HG02981 (cell line): Measurements from ENCODE around the gene OR1A1.
"Not testable (repeated sequence)": the region's sequence is repeated elsewhere in the genome, so short reads cannot be mapped to it uniquely, and the experiment has no call there.

Experiments
- ATAC-seq: cut with Tn5 transposase; IDR thresholded peaks from one replicate; pipeline ENCODE4 v1.9.1; 2021; ENCODE audit warnings: mild to moderate bottlenecking, moderate library complexity; ENCODE audit not compliant: unreplicated experiment

OR1A1 gene, protein sequence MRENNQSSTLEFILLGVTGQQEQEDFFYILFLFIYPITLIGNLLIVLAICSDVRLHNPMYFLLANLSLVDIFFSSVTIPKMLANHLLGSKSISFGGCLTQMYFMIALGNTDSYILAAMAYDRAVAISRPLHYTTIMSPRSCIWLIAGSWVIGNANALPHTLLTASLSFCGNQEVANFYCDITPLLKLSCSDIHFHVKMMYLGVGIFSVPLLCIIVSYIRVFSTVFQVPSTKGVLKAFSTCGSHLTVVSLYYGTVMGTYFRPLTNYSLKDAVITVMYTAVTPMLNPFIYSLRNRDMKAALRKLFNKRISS

DNA sequence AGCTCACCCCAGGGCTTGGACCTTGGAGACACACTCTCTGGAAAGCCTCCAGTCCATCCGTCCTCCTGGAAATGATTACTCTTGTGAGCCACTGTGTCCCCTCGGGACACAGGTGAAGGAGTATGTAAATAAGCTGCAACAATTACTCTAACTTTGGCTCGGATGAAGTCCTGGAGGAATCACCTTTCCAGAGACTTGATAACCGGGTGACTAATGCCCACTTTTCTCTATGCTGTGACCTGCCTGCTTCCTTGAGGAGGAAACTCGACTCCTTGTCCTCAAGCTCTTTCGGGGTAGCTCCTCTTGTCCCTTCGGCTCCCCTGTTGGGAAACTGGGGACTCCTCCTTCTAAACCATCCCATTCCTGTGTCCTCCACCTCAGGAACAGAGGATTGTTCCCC lies at the start of gene OR1A1:
Gene OR1A1 (plus strand): TSS at position 301 of the 400 bp plus-strand sequence. CDS start 7,954 bp downstream, outside the sequence.
- no peak for ATAC-seq

DNA sequence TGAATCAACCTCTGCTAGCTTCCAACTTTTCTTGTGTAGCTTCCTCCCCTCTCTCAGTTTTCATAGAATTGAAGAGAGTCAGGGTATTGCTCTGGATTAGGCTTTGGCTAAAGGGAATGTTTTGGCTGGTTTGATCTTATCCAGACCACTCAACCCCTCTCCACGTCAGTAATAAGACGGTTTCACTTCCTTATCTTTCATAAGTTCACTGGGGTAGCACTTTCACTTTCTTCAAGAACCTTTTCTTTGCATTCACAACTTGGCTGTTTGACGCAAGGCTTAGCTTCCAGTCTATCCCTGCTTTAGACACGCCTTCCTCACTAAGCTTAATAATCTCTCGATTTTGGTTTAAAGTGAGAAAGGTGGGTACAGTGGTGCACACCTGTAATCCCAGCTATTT lies 39.9 kb upstream of the OR1A1 start:
- ATAC-seq = no peak

DNA sequence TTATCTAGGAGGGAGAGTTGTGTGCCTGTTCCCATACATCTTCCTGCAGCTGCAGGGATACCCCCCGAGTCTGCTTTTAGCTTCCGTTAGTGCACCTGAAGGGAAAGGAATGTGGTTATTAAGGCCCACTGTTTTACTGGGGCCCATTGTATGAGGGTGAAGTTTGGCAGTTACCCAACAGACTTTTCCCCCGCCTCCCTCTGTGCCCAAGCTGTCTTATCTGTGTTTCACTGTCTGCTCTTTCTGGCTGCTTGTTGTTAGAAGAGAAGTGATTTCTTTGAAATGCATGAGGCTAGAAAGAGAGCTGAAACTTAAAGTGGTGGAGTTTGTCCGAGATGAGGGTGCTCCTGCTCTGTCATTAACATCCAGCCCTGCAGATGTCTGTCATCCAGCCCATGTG lies 17.5 kb upstream of the OR1A1 start:
- ATAC-seq = no peak

DNA sequence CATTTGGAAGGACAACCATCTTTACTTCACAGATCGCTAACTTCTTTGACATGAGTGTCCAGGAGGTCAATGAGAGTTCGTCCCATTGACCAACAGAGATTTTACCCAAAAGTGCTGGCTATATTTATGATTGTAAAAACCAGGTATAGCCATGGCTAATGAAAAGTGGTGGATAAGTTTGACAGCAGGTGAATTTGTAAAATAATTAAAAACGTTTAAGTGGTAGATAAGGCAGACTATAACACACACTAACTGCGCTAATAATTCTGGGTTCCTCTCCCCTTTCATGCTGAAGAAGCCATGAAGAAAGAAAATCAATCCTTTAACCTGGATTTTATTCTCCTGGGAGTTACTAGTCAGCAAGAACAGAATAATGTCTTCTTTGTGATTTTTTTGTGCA lies 10.2 kb upstream of the OR1A1 start, which contains the start of gene OR1A2:
Gene OR1A2 (plus strand): TSS at position 301 of the 400 bp plus-strand sequence. CDS start 0 bp downstream, at position 301.
- no peak for ATAC-seq

GRCh38 chr17:3208484-3208883 lies 1.0 kb downstream of the OR1A1 start:
- ATAC-seq = no peak

DNA sequence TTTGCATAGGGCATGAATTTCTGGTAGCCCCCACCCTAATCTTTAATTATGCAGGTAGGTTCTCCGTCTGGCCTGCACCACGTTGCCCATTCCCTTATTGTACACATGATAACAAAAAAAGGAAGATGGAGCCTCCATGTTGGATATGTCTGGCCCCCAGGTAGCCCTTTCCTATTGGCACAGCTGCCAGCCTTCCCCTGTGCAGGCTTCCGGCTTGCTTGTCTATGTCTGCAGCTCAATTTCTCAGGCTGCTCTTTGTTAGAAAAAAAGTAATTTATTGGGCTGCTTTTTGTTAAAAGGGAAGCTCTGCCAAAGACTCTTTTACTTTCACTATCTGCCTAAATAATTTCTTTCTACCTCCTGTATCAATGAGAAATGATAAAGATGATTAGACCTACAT lies 5.5 kb downstream of the OR1A1 start:
- no peak for ATAC-seq

GRCh38 chr17:3213587-3213986 lies 6.1 kb downstream of the OR1A1 start:
- ATAC-seq = no peak

GRCh38 chr17:3219978-3220377 lies 12.5 kb downstream of the OR1A1 start:
- not testable (repeated sequence) for ATAC-seq

DNA sequence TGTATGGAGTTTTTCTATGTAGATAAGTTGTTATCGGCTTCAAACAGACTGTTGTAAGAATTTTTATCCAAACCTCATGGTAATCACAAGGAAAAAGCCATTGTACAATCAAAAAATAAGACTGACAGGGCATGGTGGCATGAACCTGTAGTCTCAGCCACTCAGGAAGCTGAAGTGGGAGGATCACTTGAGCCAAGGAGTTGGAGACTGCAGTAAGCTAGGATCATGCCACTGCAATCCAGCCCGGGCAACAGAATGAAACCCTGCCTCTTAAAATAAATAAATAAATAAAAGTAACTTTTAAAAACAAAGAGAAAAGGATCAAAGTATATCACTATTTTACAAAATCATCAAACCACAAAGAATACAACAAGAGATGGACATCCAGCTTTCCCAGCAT lies 14.4 kb downstream of the OR1A1 start:
- ATAC-seq = no peak

- no peak for ATAC-seq
Observed at GRCh38 chr17:3222505-3222904, 15.0 kb downstream of the OR1A1 start.

- ATAC-seq = not testable (repeated sequence)
Observed at GRCh38 chr17:3224721-3225352, 17.4 kb downstream of the OR1A1 start.

DNA sequence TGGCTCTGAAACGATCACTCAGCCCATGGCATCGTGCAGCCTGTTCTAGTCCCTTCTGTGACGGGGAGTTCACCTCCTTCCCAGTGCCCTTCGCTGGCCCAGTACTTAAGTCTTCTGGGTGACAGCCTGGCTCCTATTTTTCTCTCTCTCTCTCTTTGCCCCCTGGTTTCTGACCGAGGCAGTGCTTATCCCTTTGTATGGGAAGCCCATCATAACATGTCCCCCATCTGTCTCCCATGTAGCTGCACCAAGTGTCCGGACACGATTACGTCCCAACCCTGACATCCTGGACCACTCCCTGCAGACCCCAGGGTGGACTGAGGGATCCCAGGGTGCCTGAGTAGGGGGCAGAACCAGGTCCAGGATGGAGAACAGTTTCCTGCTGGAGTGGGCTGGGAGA lies 24.8 kb downstream of the OR1A1 start:
- ATAC-seq = not testable (repeated sequence)

DNA sequence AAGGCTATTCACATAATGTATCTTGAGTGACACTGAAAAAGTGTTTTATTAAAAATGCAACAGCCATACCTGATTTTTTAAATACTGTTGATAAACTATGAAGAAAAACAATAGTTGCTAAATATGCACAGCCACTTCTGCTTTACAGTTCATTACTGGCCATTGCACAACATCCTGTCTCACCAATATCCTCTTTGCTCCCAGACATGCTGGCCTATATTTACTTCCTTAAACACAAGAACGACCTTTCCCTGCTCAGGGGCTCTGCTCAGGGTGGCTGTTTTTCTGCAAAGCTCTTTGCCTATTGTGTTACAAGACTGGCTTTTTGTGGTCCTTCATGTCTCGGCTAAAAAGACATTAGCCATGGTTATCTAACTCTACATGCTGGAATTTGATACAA lies 31.2 kb downstream of the OR1A1 start:
- ATAC-seq = not testable (repeated sequence)

DNA sequence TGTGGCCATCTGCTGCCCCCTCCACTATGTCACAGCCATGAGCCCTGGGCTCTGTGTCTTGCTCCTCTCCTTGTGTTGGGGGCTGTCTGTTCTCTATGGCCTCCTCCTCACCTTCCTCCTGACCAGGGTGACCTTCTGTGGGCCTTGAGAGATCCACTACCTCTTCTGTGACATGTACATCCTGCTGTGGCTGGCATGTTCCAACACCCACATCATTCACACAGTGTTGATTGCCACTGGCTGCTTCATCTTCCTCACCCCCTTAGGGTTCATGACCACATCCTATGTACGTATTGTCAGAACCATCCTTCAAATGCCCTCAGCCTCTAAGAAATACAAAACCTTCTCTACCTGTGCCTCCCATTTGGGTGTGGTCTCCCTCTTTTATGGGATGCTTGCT lies 33.6 kb downstream of the OR1A1 start:
- not testable (repeated sequence) for ATAC-seq

DNA sequence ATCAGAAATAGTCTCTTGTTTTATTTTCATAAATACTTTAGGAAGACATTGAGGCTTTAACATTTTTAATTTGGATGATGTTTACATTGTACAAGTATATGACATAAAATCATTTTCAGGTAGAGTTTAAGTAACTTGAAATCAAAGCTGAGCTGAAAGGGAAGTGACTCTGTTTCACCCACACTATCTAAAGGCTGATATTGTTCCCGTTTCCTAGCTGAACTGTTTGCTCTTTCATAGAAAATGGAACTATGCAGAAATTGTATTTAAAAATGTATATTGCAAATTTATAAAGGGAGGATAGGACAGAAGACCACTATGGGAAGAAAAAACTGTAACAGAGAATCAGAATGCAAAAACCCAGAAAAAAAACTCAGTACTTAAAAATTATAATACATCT lies 37.4 kb downstream of the OR1A1 start:
- ATAC-seq = not testable (repeated sequence)

DNA sequence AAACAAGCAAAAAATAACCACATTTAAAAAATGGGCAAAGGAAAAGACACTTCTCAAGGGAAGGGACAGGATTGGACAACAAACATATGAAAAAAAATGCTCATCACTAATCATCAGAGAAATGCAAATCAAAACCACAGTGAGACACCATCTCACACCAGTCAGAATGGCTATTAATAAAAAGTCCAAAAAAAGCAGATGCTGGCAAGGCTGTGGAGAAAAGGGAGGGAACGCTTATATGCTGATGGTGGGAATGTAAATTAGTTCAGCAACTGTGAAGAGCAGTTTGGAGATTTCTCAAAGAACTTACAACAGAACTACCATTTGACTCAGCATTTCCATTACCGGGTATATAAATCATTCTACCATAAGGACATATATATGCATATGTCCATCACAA lies 41.5 kb downstream of the OR1A1 start:
- not testable (repeated sequence) for ATAC-seq

DNA sequence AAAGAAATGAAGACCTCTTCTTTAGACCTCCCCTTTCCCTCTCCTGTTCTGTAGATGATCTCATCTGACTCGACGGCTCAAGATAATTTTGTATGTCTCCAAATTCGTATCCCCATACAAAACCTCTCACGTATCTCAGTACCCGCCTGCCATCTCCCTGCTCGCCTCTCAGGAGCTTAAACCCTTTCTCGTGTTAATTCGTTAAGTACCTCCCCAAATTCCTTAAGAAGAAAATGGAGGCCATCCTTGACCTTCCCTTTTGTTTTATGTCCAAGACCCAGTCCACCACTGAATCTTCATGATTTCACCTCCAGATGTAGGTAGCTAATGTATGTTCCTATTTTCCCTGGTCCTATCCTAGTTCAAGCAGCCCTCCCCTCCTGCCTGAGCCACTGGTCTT lies 49.1 kb downstream of the OR1A1 start:
- no peak for ATAC-seq

GRCh38 chr17:3260163-3260562 lies 52.7 kb downstream of the OR1A1 start:
- no peak for ATAC-seq

DNA sequence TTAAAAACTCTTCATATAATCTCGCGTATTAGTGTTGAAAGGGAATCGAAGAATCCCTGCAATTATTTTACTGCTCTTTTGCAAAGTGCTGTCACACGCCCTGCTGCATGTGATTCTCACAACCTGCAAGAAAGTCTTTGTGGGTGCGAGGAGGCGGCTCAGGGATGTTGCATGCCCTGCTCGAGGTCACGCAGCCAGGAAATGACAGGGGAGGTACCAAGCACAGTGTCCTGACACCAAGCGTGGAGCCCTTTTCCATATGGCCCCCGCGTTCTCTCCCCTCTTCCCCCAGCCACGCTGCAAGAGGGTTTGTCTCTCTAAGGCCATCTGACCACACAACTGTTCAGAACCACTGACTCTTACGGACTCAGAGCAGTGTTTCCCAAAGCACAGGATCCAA lies 53.1 kb downstream of the OR1A1 start:
- ATAC-seq = no peak
